PFSK-1 (cell line): ENCODE measurements around the gene GMIP.

Experiments used
- FOXP2 ChIP-seq: optimal IDR thresholded peaks from 2 replicates; pipeline ENCODE3; 2011; ENCODE audit warnings: borderline replicate concordance, control low read depth, inconsistent platforms; ENCODE audit not compliant: insufficient read depth; ENCODE audit errors: extremely low read length, extremely low read depth
- POLR2AphosphoS5 ChIP-seq: IDR thresholded peaks from 2 replicates; pipeline ENCODE4 v1.6.1; 2012; ENCODE audit warnings: low read depth, mild to moderate bottlenecking, control low read depth, low read length, moderate library complexity
- SIN3A ChIP-seq: IDR thresholded peaks from 2 replicates; pipeline ENCODE4 v1.6.1; 2012; ENCODE audit warnings: mild to moderate bottlenecking, low read length, moderate library complexity, borderline replicate concordance; ENCODE audit not compliant: insufficient read depth
- TAF1 ChIP-seq: IDR thresholded peaks from 2 replicates; pipeline ENCODE4 v1.6.1; 2012; ENCODE audit warnings: low read length, control low read depth, borderline replicate concordance; ENCODE audit not compliant: insufficient read depth
- TF ChIP-seq, protein P1 (sequence below), 2 experiments: IDR thresholded peaks; 2 replicates each; pipeline versions ENCODE4 v1.6.1 to v1.8.0; 2011 to 2012; ENCODE audit warnings: low read depth in 2 of 2, low read length in 2 of 2, control low read depth in 1 of 2, inconsistent platforms in 1 of 2, mild to moderate bottlenecking in 1 of 2, moderate library complexity in 1 of 2; ENCODE audit not compliant: insufficient read depth in 1 of 2

The GMIP gene

DNA sequence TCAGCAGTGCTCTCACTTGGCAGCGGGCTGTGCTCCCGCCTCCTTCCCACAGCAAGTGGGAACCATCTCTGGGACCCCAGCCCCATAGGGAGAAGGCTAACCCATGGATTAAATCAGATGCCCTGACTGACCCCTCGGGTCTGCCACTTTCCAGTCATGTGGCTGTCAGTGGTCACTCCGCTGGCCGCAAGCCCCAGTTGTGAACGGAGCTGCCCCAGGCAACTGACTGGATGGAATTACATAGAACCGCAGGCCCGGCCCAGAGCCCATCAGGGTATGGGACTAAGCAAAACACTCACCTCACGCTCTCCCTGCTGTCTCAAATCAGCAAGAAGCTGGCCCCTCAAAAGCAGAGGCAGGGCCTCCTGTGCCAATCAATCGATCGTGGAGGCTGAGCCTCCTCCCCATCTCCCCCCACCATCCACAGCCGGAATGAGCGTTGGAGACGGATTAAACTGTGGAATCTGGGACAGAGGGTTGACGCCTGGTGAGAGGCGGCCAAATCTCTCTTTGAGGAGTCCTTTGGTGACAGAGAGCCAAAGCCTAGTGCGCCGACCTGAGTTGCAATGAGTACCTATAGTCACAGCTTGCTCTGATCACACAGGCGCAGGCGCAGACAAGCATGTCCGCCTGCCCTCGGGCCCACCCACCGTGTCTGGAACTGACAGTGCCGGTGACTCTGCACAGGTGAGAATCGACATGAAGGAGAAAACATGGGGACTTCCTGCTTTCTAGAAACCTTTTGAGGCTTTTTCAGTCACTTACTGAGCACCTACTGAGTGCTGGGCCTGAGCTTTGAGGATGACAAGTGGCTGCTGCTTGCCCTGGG lies 63.7 kb downstream of the GMIP start:
- TF ChIP-seq, protein P1, sequence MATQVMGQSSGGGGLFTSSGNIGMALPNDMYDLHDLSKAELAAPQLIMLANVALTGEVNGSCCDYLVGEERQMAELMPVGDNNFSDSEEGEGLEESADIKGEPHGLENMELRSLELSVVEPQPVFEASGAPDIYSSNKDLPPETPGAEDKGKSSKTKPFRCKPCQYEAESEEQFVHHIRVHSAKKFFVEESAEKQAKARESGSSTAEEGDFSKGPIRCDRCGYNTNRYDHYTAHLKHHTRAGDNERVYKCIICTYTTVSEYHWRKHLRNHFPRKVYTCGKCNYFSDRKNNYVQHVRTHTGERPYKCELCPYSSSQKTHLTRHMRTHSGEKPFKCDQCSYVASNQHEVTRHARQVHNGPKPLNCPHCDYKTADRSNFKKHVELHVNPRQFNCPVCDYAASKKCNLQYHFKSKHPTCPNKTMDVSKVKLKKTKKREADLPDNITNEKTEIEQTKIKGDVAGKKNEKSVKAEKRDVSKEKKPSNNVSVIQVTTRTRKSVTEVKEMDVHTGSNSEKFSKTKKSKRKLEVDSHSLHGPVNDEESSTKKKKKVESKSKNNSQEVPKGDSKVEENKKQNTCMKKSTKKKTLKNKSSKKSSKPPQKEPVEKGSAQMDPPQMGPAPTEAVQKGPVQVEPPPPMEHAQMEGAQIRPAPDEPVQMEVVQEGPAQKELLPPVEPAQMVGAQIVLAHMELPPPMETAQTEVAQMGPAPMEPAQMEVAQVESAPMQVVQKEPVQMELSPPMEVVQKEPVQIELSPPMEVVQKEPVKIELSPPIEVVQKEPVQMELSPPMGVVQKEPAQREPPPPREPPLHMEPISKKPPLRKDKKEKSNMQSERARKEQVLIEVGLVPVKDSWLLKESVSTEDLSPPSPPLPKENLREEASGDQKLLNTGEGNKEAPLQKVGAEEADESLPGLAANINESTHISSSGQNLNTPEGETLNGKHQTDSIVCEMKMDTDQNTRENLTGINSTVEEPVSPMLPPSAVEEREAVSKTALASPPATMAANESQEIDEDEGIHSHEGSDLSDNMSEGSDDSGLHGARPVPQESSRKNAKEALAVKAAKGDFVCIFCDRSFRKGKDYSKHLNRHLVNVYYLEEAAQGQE (IDR thresholded peaks at IDR 0.05; ENCODE audit: insufficient read depth in 1 of 2, low read depth in 2 of 2, low read length in 2 of 2), result no peak
- TF ChIP-seq SIN3A (no peak), FOXP2 (no peak), TAF1 (no peak), POLR2AphosphoS5 (no peak)
